ENCODE data around the gene GNA12. TPM values are rescaled to one million over a fixed set of nuclear protein-coding genes. Genes with fewer than 3 reads are reported as not detected.
"Not testable (repeated sequence)": the region's sequence is repeated elsewhere in the genome, so short reads cannot be mapped to it uniquely, and the experiment has no call there.

The GNA12 gene
- total RNA-seq, 1 donor from 2014 or later = 34.7 TPM

DNA sequence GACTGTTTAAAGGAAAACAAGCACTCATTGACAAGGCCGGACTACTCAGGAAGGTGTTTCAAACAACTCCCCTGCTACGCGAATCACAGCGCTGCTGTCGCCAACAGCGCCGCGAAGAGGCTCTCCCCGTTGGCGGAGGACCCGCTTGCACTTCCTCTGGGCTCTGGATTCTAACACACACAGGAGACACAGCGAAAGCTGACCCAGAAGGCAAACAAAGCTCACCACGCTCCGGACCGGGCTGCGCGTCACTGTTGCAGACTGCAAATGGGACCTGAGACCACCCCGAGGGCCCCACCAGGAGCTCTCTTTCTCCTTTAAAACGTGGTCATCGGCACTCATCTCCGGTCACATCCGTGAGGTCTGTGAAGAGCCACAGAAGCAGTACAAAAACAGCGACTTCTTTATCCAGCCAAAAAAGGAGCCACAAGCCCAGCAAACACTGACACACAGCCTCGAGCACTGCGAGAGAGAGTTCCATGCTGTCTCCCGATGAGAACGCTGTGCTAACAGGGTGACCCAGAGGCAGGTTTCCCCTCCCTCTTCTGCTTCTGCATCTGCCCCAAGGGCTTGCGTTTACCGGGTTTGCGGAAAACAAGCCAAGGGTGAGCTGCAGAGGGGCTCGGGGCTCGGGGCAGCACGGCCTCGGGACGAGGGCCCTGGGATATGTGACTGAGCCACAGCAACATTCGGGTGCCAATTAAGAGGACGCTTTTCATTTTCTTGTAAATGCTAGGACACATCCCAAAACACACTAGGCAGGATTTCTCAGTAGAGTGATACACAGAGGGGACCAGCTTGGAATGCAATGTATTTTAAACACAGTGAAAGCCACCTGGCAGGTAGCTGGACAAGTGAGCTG is 114.8 kb downstream of the GNA12 start:
- H3K27me3 ChIP-seq = no peaks in the 10 kb centered on the region
- H3K27me3 Mint-ChIP-seq (ENCODE audit: insufficient read depth, low read depth) = peaks cover 2% of the 10 kb centered on the region
- H3K79me2 ChIP-seq (ENCODE audit: low read depth) = no peaks in the 10 kb centered on the region
- no peak overlapping the region for H3K4me2 ChIP-seq
- H4K20me1 ChIP-seq (ENCODE audit: low read depth) = peaks cover 8% of the 10 kb centered on the region
- H2AFZ ChIP-seq (replicated peaks) = no peak overlapping the region
- H3K9me3 Mint-ChIP-seq = no peaks in the 10 kb centered on the region
- peak overlapping the region; percentile 43 for H3K27ac Mint-ChIP-seq
- peaks cover 35% of the 10 kb centered on the region for H3K36me3 Mint-ChIP-seq
- TF ChIP-seq EZH2 (IDR thresholded peaks at IDR 0.05) (no peak), EZH2phosphoT487 (IDR thresholded peaks at IDR 0.05) (no peak)
- TF ChIP-seq, protein P1, sequence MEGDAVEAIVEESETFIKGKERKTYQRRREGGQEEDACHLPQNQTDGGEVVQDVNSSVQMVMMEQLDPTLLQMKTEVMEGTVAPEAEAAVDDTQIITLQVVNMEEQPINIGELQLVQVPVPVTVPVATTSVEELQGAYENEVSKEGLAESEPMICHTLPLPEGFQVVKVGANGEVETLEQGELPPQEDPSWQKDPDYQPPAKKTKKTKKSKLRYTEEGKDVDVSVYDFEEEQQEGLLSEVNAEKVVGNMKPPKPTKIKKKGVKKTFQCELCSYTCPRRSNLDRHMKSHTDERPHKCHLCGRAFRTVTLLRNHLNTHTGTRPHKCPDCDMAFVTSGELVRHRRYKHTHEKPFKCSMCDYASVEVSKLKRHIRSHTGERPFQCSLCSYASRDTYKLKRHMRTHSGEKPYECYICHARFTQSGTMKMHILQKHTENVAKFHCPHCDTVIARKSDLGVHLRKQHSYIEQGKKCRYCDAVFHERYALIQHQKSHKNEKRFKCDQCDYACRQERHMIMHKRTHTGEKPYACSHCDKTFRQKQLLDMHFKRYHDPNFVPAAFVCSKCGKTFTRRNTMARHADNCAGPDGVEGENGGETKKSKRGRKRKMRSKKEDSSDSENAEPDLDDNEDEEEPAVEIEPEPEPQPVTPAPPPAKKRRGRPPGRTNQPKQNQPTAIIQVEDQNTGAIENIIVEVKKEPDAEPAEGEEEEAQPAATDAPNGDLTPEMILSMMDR (IDR thresholded peaks at IDR 0.05) = no peak
- H3K9ac ChIP-seq = no peak overlapping the region
- peak overlapping the region; percentile 11 for H3K27ac ChIP-seq
- peaks cover 1% of the 10 kb centered on the region for H3K4me1 Mint-ChIP-seq
- no peaks in the 10 kb centered on the region for H3K9me3 ChIP-seq (ENCODE audit: low read depth)
- DNase-seq (ENCODE audit: low spot score) = no peak
- H3K36me3 ChIP-seq = peaks cover 4% of the 10 kb centered on the region
- no peak overlapping the region for H3K4me3 ChIP-seq
- no peak overlapping the region for H3K4me3 Mint-ChIP-seq
- H3K4me1 ChIP-seq = no peaks in the 10 kb centered on the region
- no peaks in the 10 kb centered on the region for H3F3A ChIP-seq (ENCODE audit: low read depth)

DNA sequence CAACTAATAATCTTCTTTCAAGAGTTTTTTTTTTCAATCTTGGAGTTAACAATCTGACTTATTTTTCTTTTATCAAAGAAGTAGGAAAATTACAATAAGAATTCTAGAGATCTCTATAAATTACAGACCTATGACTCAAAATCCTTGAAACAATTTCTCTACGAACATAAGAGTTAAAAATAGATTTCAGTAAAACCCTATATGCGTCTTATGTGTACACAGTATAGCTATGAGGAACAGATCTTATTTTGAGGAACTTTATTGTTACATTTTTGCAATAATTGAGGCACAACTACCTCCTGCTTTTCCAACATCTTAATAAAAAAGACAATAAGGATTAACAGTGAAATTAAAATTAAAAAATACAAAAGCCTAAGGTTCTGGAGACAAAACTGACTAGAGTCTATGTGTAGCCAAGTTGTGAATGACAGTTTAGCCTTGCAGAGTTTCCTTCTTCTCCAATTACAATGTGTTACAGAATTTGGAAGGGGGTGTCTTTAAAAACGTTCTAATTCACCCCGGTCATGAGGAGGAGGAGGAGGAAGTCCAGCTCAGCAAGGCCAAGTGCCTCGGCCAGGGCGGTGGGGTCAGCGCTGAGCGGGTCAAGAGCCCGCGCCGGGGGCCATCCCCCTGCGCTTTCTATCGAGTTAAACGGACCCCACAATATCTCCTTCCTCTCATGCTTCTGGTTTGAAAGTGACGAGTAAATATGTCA is 115.6 kb downstream of the GNA12 start:
- Histone ChIP-seq H2AFZ (replicated peaks) (no peak overlapping the region), H3K27me3 (no peaks in the 10 kb centered on the region), H3K4me1 (no peaks in the 10 kb centered on the region), H3K36me3 (peaks cover 4% of the 10 kb centered on the region), H3F3A (ENCODE audit: low read depth) (no peaks in the 10 kb centered on the region), H3K79me2 (ENCODE audit: low read depth) (no peaks in the 10 kb centered on the region), H3K27ac (no peak overlapping the region), H3K4me3 (no peak overlapping the region), H3K4me2 (no peak overlapping the region), H4K20me1 (ENCODE audit: low read depth) (peaks cover 8% of the 10 kb centered on the region), H3K9me3 (ENCODE audit: low read depth) (no peaks in the 10 kb centered on the region), H3K9ac (no peak overlapping the region)
- H3K27ac Mint-ChIP-seq = no peak overlapping the region
- DNase-seq (ENCODE audit: low spot score) = no peak
- H3K36me3 Mint-ChIP-seq = peaks cover 34% of the 10 kb centered on the region
- no peak overlapping the region for H3K4me3 Mint-ChIP-seq
- peaks cover 2% of the 10 kb centered on the region for H3K27me3 Mint-ChIP-seq (ENCODE audit: insufficient read depth, low read depth)
- no peaks in the 10 kb centered on the region for H3K9me3 Mint-ChIP-seq
- TF ChIP-seq, protein P1 (IDR thresholded peaks at IDR 0.05) = no peak
- no peaks in the 10 kb centered on the region for H3K4me1 Mint-ChIP-seq

DNA sequence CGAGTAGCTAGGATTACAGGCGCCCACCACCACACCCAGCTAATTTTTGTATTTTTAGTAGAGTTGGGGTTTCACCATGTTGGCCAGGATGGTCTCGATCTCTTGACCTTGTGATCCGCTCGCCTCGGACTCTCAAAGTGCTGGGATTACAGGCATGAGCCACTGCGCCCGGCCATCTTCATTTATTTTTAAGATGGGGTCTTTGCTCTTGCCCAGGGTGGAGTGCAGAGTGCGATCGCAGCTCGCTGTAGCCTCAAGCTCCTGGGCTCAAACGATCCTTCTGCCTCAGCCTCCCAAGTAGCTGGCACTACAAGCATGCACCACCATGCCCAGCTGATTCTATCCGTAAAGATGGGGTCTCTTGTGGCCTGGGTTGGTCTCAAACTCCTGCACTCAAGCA is 116.9 kb downstream of the GNA12 start:
- not testable (repeated sequence) for H3K27ac Mint-ChIP-seq; H3F3A ChIP-seq (ENCODE audit: low read depth); H3K4me3 Mint-ChIP-seq; H2AFZ ChIP-seq (replicated peaks); H3K27me3 Mint-ChIP-seq (ENCODE audit: insufficient read depth, low read depth); H3K4me1 Mint-ChIP-seq; H3K4me2 ChIP-seq; H3K36me3 ChIP-seq; H3K9me3 Mint-ChIP-seq; H4K20me1 ChIP-seq (ENCODE audit: low read depth); H3K27ac ChIP-seq; H3K4me1 ChIP-seq; DNase-seq (ENCODE audit: low spot score); H3K4me3 ChIP-seq; H3K9me3 ChIP-seq (ENCODE audit: low read depth); H3K27me3 ChIP-seq; H3K79me2 ChIP-seq (ENCODE audit: low read depth); H3K9ac ChIP-seq
- peaks cover 32% of the 10 kb centered on the region for H3K36me3 Mint-ChIP-seq

Data from neural progenitor cell (in vitro differentiated cells).